Ishikawa (cell line): ENCODE results near the gene CYTH4.

Experiments used
- CEBPB ChIP-seq: IDR thresholded peaks from 2 replicates; pipeline ENCODE4 v1.6.1; 2012
- CREB1 ChIP-seq: IDR thresholded peaks from 2 replicates; pipeline ENCODE4 v1.6.1; 2012; ENCODE audit warnings: low read depth
- EGR1 ChIP-seq: IDR thresholded peaks from 2 replicates; pipeline ENCODE4 v1.6.1; 2012
- EP300 ChIP-seq: IDR thresholded peaks from 2 replicates; pipeline ENCODE4 v1.6.1; 2012; ENCODE audit warnings: borderline replicate concordance
- FOXM1 ChIP-seq: IDR thresholded peaks from 2 replicates; pipeline ENCODE4 v1.6.1; 2012; ENCODE audit warnings: low read depth, borderline replicate concordance
- MAX ChIP-seq: IDR thresholded peaks from 2 replicates; pipeline ENCODE4 v1.6.1; 2012
- NFIC ChIP-seq: IDR thresholded peaks from 2 replicates; pipeline ENCODE4 v1.6.1; 2012
- RAD21 ChIP-seq: IDR thresholded peaks from 2 replicates; pipeline ENCODE4 v1.6.1; 2012; ENCODE audit warnings: low read depth
- REST ChIP-seq: IDR thresholded peaks from 2 replicates; pipeline ENCODE4 v1.6.1; 2012; ENCODE audit warnings: low read depth, mild to moderate bottlenecking
- TAF1 ChIP-seq: IDR thresholded peaks from 2 replicates; pipeline ENCODE4 v1.6.1; 2012; ENCODE audit warnings: low read depth, mild to moderate bottlenecking
- TCF12 ChIP-seq: IDR thresholded peaks from 2 replicates; pipeline ENCODE4 v1.6.1; 2012; ENCODE audit warnings: low read depth
- TEAD4 ChIP-seq: IDR thresholded peaks from 2 replicates; pipeline ENCODE4 v1.6.1; 2012
- USF1 ChIP-seq: IDR thresholded peaks from 2 replicates; pipeline ENCODE4 v1.6.1; 2012
- YY1 ChIP-seq: IDR thresholded peaks from 2 replicates; pipeline ENCODE4 v1.6.1; 2012; ENCODE audit warnings: low read depth
- ZBTB7A ChIP-seq: IDR thresholded peaks from 2 replicates; pipeline ENCODE4 v1.6.1; 2012; ENCODE audit warnings: low read depth

Gene CYTH4

GRCh38 chr22:37329238-37330140, 47.2 kb downstream of the CYTH4 start:
- TF ChIP-seq EGR1, result no peak
- no peak for TF ChIP-seq TCF12
- no peak for TF ChIP-seq TEAD4
- no peak for TF ChIP-seq MAX
- no peak for TF ChIP-seq CEBPB
- TF ChIP-seq USF1, result no peak
- TF ChIP-seq CREB1, result no peak
- no peak for TF ChIP-seq REST
- no peak for TF ChIP-seq NFIC
- no peak for TF ChIP-seq YY1
- no peak for TF ChIP-seq EP300
- TF ChIP-seq RAD21, result no peak
- no peak for TF ChIP-seq TAF1
- no peak for TF ChIP-seq FOXM1
- TF ChIP-seq ZBTB7A, result no peak

GRCh38 chr22:37330200-37331033, 48.1 kb downstream of the CYTH4 start:
- TF ChIP-seq TAF1 (no peak), ZBTB7A (peak; percentile 73), CREB1 (no peak), TEAD4 (no peak), EP300 (no peak), USF1 (no peak), NFIC (no peak), MAX (no peak), YY1 (no peak), RAD21 (no peak), CEBPB (no peak), FOXM1 (no peak), REST (no peak), EGR1 (peak; percentile 75)

GRCh38 chr22:37331034-37331428, 48.7 kb downstream of the CYTH4 start:
- TF ChIP-seq EGR1 (peak; percentile 80), MAX (no peak), USF1 (no peak), ZBTB7A (peak; percentile 72; the same call in 1 of the 2 replicates), NFIC (0 out of 2 replicates have a peak, but pooled peaks have one; percentile 24)

- TF ChIP-seq MAX (no peak), RAD21 (no peak), NFIC (no peak), YY1 (no peak), ZBTB7A (no peak), CEBPB (no peak), USF1 (no peak), EGR1 (no peak)
These were observed 49.7 kb downstream of the CYTH4 start for GRCh38 chr22:37331856-37332536.
